Cardiac ventricle fibroblast (primary cell): ENCODE measurements around the gene FSD1L. TPM values are rescaled to one million over a fixed set of nuclear protein-coding genes. Genes with fewer than 3 reads are reported as not detected.

Source experiments
- total RNA-seq: library from RNA; depleted of rRNA; stranded (reverse); fragments of >200 nt; gene quantifications from 2 replicates; pipeline ENCODE4 v1.2.3, GENCODE V29; 2015

The FSD1L gene
- total RNA-seq: 1.1 and 1.2 TPM in 2 replicates

DNA sequence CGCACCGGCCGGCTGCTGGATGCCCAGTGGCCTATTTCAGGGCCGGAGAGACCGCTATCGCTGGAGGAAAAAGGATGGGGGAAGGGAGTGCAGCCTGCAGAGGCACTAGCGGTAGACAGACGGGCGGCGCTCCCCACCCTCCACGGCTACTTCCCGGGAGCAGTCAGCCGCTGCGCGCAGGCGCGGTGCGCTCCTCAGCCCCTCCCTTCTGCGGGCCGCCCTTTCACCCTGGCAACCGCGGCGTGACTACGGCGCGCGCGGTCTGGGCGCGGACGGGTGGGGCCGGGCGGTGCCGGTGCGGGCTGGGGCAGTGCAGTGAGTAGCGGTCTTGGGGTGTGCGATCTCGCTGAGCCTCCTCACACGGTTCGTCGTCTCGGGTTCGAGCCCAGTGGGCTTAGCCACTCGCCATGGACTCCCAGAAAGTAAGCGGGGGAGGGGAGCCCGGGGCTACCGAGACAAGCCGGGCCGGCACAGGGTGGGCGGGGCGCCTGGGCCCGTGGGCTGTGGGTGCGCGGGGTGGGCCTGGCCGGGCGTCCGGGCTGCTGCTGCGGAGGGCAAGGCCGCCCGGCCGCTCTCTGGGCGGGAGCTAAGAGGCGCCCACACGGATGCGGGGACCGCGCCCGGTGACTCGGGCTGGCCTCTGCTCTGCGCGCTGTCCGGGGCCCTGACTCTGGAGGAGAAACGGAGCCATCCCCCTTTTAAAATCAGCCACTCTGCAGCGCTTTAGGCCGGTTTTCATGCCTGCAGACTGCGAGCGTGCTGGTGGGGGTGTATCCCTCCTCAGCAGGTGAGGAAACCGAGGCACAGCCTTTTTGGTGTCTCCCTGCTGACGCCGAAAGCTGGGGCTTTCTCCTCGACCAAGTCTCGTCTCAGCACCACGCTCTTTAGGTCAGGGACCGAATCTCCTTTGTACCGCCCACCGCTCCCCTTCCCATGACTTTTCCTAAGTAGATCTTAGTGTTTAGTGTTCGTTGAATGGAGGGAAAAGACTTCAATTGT is at the start of gene FSD1L:
TSS of gene FSD1L (plus strand) at position 221 of the 999 bp plus-strand sequence. CDS start at position 408, 187 bp downstream.

DNA sequence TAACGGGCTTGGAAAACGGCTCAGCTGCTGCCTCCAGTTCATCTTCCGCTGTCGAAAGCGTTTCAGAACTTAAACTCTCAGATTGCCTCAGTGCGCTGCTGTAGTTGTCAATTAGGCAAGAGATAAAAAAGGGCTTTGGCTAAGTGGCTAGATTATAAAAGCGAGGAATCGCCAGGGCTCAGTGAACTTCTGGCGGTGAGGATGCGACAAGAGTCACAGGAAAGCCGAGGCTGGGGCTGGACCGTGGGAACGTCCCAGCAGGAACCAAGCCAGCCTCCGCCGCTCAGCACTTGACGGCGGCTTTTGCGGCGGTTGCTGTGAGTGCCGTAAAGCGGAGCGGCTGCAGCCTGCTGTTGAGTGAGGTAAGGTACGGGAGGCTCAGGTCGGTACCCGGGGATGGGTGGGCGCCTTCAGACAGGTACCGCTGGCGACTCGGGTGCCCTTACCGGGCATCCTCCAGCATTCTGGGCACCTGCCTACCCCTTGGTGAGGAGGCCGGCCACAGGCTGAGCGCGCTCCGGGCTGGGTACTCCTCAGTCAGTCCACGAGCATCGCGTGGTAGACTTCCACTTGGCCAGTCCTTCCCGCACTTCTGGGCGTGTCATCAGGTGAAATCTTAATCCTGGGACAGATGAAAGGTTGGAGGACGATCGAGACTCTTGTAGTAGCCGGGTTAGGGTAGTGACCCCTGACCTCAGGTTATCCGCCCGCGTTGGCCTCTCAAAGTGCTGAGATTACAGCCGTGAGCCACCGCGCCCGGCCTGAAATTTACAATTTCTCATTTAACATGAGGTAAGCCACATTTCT is 110.2 kb downstream of the FSD1L start, which contains the start of gene FKTN:
TSS of gene FKTN (plus strand) at position 328 of the 807 bp plus-strand sequence. CDS start 16,902 bp downstream, outside the sequence.

Other genes with a start within 250 kb of the FSD1L start
- 102 and 108 TPM in 2 replicates for gene SLC44A1, start 203.4 kb upstream of the FSD1L start, total RNA-seq
- 13.5 and 15.4 TPM in 2 replicates for gene FKTN, start 110.1 kb downstream of the FSD1L start, total RNA-seq
- not detected in 2 replicates for gene TAL2, start 214.4 kb downstream of the FSD1L start, total RNA-seq
- 5.0 and 8.2 TPM in 2 replicates for gene TMEM38B, start 246.5 kb downstream of the FSD1L start, total RNA-seq